DND-41 (cell line): ENCODE measurements around the gene CYP46A1.
"Not testable (repeated sequence)": the region's sequence is repeated elsewhere in the genome, so short reads cannot be mapped to it uniquely, and the experiment has no call there.

ENCODE experiments used
- ATAC-seq: fragments of 200-7000 bp; cut with Tn5 transposase; 3 replicates; pipeline ENCODE4 v1.9.1; 2021; ENCODE audit warnings: low read depth; ENCODE audit not compliant: insufficient read depth
- DNase-seq: peaks from one replicate; pipeline ENCODE4 v3.0.0-alpha.2; 2020
- H2AFZ ChIP-seq: 2 replicates; pipeline ENCODE4 v1.6.0; 2012; ENCODE audit warnings: low read depth, low read length
- H3K27ac ChIP-seq: 2 replicates; pipeline ENCODE4 v1.5.1; 2012; ENCODE audit warnings: low read length, inconsistent platforms
- H3K27me3 ChIP-seq: fragments of 200-600 bp; sonication (generic); 2 replicates; pipeline ENCODE4 v1.6.0; 2012; ENCODE audit warnings: low read length, mild to moderate bottlenecking, inconsistent platforms; ENCODE audit not compliant: insufficient read depth, poor library complexity
- H3K36me3 ChIP-seq: 2 replicates; pipeline ENCODE4 v1.5.1; 2012; ENCODE audit warnings: low read length, inconsistent platforms; ENCODE audit not compliant: insufficient read depth
- H3K4me1 ChIP-seq: 2 replicates; pipeline ENCODE4 v1.5.1; 2012; ENCODE audit warnings: mild to moderate bottlenecking, low read length; ENCODE audit not compliant: insufficient read depth
- H3K4me2 ChIP-seq: 2 replicates; pipeline ENCODE4 v1.6.0; 2012; ENCODE audit warnings: mild to moderate bottlenecking, moderate library complexity, low read length, inconsistent platforms; ENCODE audit not compliant: insufficient read depth
- H3K4me3 ChIP-seq, 2 experiments: fragments of 200-600 bp in 1 of 2; shearing (Covaris generic) in 1 of 2; 2 replicates each; pipeline ENCODE4 v1.5.1; 2012 to 2016; ENCODE audit warnings: inconsistent platforms in 2 of 2, low read length in 2 of 2, mild to moderate bottlenecking in 2 of 2, low read depth in 1 of 2, moderate library complexity in 1 of 2
- H3K79me2 ChIP-seq: 2 replicates; pipeline ENCODE4 v1.6.0; 2012; ENCODE audit warnings: low read length, inconsistent platforms; ENCODE audit not compliant: insufficient read depth
- H3K9ac ChIP-seq: 2 replicates; pipeline ENCODE4 v1.6.0; 2012; ENCODE audit warnings: low read depth, mild to moderate bottlenecking, inconsistent platforms, low read length, moderate library complexity
- H3K9me3 ChIP-seq: 2 replicates; pipeline ENCODE4 v1.5.1; 2012; ENCODE audit warnings: low read length, moderate library complexity, mild to moderate bottlenecking, inconsistent platforms; ENCODE audit not compliant: insufficient read depth, severe bottlenecking
- H4K20me1 ChIP-seq: 2 replicates; pipeline ENCODE4 v1.6.0; 2012; ENCODE audit warnings: low read length; ENCODE audit not compliant: insufficient read depth
- EZH2 ChIP-seq: IDR thresholded peaks from 3 replicates; pipeline ENCODE4 v1.6.1; 2012; ENCODE audit warnings: borderline replicate concordance, low read depth, mild to moderate bottlenecking, moderate library complexity, low read length, inconsistent platforms; ENCODE audit not compliant: severe bottlenecking
- TF ChIP-seq, protein P1 (sequence below): IDR thresholded peaks from 2 replicates; pipeline ENCODE4 v1.5.1; 2012; ENCODE audit warnings: borderline replicate concordance, low read length, moderate library complexity, mild to moderate bottlenecking; ENCODE audit not compliant: poor library complexity, severe bottlenecking; ENCODE audit errors: extremely low read depth

Gene CYP46A1

DNA sequence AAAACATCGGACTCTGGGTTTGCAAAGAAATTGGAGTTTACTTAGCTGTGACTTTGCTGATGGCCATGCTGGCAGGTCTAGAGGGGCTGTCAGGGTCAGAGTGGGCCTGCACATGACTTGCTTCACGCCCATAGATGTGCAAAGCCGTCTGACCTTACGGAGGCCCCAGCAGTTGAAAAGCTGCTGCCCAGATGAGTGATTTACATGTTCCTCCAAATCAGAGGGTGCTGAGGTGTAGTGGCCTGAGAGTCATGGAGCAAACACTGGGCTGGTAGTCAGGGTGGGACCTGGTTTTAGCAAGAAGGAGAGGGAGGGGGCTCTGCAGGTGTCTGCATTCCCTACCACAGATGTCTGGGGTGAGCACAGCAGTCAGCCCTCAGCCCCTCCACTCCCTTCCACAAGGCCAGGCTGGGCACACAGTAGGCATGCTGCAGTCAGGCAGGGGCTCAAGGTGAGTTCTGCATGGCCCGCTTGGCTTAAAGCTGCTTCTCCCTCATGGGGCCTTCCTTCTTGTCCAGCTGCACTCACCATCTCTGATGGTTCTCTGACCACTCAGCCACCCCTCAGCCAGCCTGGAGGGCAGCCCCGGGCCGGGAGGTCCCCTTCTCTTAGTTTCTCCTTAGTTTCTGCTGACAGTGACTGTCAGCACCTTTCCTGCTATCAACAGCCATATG, 74.9 kb downstream of the CYP46A1 start:
- Histone ChIP-seq H3K79me2 (no peaks in the 10 kb centered on the region), H3K4me2 (no peak overlapping the region), H3K27me3 (peaks cover 15% of the 10 kb centered on the region), H3K4me3 (no peak overlapping the region), H3K4me1 (no peaks in the 10 kb centered on the region), H2AFZ (no peak overlapping the region), H3K9ac (no peak overlapping the region), H3K9me3 (no peaks in the 10 kb centered on the region), H4K20me1 (no peaks in the 10 kb centered on the region), H3K27ac (no peak overlapping the region), H3K36me3 (no peaks in the 10 kb centered on the region)
- no peak for TF ChIP-seq EZH2
- TF ChIP-seq, protein P1, sequence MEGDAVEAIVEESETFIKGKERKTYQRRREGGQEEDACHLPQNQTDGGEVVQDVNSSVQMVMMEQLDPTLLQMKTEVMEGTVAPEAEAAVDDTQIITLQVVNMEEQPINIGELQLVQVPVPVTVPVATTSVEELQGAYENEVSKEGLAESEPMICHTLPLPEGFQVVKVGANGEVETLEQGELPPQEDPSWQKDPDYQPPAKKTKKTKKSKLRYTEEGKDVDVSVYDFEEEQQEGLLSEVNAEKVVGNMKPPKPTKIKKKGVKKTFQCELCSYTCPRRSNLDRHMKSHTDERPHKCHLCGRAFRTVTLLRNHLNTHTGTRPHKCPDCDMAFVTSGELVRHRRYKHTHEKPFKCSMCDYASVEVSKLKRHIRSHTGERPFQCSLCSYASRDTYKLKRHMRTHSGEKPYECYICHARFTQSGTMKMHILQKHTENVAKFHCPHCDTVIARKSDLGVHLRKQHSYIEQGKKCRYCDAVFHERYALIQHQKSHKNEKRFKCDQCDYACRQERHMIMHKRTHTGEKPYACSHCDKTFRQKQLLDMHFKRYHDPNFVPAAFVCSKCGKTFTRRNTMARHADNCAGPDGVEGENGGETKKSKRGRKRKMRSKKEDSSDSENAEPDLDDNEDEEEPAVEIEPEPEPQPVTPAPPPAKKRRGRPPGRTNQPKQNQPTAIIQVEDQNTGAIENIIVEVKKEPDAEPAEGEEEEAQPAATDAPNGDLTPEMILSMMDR, result no peak
- ATAC-seq (0 out of 3 replicates have a peak, but pooled peaks have one; percentile 33), DNase-seq (no peak)

- Histone ChIP-seq H2AFZ (no peak overlapping the region), H3K9ac (no peak overlapping the region), H3K4me1 (no peaks in the 10 kb centered on the region), H3K4me3 (no peak overlapping the region), H3K36me3 (no peaks in the 10 kb centered on the region), H3K79me2 (no peaks in the 10 kb centered on the region), H3K27ac (no peak overlapping the region), H3K9me3 (no peaks in the 10 kb centered on the region), H3K4me2 (no peak overlapping the region), H4K20me1 (no peaks in the 10 kb centered on the region), H3K27me3 (peaks cover 19% of the 10 kb centered on the region)
- DNase-seq, result no peak
- TF ChIP-seq, protein P1, result no peak
- no peak for TF ChIP-seq EZH2
- no peak; the same call in 2 of the 3 replicates for ATAC-seq
Measured at GRCh38 chr14:99759546-99759925, 75.4 kb downstream of the CYP46A1 start.

DNA sequence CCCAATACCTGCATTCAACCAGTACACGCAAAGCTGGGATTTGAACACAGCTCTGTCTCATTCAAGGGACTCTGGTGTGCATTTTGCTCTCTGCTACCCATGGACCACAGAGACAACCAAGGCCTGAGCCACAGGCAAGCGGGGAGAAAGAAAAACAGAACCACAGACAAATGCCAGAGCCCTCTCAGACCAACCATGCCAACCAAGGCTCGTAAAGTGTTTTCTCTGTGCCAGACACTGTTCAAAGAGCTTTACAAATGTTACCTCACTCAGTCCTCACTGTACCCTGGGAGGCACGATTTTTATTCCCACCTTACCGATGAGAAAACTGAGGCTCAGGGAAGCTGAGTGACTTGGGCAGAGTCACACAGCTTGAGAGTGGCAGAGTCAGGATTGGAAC, 76.7 kb downstream of the CYP46A1 start:
- Histone ChIP-seq H3K36me3 (no peaks in the 10 kb centered on the region), H3K27me3 (peaks cover 20% of the 10 kb centered on the region), H3K4me3 (no peak overlapping the region), H3K27ac (no peak overlapping the region), H3K4me1 (no peaks in the 10 kb centered on the region), H3K79me2 (no peaks in the 10 kb centered on the region), H3K9ac (no peak overlapping the region), H2AFZ (no peak overlapping the region), H3K9me3 (no peaks in the 10 kb centered on the region), H4K20me1 (no peaks in the 10 kb centered on the region), H3K4me2 (no peak overlapping the region)
- TF ChIP-seq, protein P1, result no peak
- TF ChIP-seq EZH2, result no peak
- DNase-seq (no peak), ATAC-seq (no peak)

DNA sequence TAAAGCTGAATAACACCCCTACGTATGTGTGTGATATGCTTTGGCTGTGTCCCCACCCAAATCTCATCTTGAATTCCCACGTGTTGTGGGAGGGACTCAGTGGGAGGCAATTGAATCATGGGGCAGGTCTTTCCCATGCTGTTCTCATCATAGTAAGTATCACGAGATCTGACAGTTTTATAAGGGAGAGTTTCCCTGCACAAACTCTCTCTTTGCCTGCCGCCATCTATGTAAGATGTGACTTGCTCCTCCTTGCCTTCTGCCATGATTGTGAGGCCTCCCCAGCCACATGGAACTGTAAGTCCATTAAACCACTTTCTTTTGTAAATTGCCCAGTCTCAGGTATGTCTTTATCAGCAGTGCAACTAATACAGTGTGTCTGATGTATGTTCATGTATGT, 78.8 kb downstream of the CYP46A1 start:
- ATAC-seq, H4K20me1 ChIP-seq, H3K36me3 ChIP-seq, H3K9ac ChIP-seq, H3K9me3 ChIP-seq, H3K4me3 ChIP-seq, DNase-seq, H3K4me1 ChIP-seq, H3K27ac ChIP-seq, H3K4me2 ChIP-seq, H3K79me2 ChIP-seq, H2AFZ ChIP-seq: not testable (repeated sequence)
- peaks cover 20% of the 10 kb centered on the region for H3K27me3 ChIP-seq
